ENCODE results near the gene NUMA1.

The NUMA1 gene, protein sequence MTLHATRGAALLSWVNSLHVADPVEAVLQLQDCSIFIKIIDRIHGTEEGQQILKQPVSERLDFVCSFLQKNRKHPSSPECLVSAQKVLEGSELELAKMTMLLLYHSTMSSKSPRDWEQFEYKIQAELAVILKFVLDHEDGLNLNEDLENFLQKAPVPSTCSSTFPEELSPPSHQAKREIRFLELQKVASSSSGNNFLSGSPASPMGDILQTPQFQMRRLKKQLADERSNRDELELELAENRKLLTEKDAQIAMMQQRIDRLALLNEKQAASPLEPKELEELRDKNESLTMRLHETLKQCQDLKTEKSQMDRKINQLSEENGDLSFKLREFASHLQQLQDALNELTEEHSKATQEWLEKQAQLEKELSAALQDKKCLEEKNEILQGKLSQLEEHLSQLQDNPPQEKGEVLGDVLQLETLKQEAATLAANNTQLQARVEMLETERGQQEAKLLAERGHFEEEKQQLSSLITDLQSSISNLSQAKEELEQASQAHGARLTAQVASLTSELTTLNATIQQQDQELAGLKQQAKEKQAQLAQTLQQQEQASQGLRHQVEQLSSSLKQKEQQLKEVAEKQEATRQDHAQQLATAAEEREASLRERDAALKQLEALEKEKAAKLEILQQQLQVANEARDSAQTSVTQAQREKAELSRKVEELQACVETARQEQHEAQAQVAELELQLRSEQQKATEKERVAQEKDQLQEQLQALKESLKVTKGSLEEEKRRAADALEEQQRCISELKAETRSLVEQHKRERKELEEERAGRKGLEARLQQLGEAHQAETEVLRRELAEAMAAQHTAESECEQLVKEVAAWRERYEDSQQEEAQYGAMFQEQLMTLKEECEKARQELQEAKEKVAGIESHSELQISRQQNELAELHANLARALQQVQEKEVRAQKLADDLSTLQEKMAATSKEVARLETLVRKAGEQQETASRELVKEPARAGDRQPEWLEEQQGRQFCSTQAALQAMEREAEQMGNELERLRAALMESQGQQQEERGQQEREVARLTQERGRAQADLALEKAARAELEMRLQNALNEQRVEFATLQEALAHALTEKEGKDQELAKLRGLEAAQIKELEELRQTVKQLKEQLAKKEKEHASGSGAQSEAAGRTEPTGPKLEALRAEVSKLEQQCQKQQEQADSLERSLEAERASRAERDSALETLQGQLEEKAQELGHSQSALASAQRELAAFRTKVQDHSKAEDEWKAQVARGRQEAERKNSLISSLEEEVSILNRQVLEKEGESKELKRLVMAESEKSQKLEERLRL (N-terminal part only)

DNA sequence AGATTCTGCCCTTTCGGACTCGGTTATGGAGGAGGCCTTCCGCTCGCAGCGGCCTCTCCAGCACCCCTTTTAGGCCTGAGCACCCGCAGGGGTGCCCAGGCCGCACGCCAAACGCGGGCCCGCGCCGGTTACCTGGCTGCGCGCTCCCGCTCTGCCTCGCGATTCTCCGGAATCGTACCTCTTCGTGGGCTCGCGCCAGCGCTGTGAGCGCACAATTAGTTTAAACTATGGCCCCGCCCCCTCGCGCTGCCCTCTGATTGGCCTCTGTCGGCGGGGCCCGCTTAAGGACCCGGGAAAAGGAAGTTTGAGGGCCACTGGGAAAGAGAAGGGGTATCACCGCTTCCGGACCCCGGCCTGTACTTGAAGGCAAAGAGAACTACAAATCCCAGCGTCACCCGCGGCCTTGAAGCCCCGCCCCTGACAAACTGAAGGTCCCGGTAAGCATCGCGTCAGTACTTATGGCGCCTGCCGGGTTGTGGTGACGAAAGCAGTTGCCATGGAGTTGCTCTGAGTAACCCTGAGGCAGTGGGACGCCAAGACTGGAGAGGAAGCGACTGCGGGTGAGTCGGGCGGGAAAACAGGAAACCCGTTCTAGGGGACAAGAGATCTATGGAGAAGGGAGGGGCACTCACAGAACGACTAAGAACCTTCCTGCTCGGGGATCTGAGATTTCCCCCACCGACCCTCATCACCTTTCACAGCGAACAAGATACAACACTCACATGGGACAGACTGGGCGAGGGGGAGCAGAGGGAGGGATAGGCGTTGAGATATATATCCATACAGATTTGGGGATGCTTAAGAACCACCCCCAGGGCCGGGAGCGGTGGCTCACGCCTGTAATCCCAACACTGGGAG lies at the start of gene NUMA1, which contains the start of gene LRRC51:
TSS of gene NUMA1 (minus strand) at position 217 of the 858 bp plus-strand sequence. CDS start 44,599 bp downstream, outside the sequence.
TSS of gene LRRC51 (plus strand) at position 525 of the 858 bp plus-strand sequence. CDS start 8,234 bp downstream, outside the sequence.
- DNase-seq = peak; percentile 84 to 100

DNA sequence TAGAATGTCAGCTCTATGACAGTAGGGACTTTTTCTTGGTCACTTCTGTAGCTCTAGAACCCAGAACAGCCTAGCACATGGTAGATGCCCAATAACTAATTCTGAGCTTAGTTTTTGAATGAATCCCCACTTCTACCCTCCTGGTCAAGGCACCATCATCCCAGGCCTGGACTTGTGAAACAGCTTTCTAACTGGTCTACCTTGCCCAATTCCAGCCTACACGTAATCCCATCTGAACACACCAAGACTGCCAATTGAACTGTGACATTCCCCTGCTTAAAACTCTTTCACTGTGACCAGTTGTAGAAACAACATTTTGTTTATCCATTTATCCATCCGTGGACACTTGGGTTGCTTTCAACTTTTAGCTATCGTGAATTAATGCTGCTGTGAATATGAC lies 49.0 kb upstream of the NUMA1 start:
- no peak for DNase-seq

DNA sequence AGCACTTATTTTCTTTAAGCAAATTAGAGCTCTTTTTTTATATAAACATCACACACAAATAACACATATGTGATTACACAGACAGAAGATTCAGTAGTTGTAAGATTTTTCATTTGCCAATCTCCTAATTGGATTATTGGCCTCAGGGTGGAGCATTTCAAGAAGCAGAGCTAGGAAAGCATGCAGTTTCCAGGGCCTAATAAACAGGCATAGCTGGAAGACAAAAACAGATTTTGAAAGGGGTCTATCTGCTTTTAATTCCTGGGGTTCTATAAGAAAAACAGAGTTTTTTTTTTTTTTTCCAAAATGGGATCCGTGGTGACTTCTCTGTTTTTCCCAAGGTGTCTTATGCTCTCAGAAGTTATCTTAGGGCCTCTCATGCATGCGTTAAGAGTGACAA lies 47.6 kb upstream of the NUMA1 start:
- no peak for DNase-seq

DNA sequence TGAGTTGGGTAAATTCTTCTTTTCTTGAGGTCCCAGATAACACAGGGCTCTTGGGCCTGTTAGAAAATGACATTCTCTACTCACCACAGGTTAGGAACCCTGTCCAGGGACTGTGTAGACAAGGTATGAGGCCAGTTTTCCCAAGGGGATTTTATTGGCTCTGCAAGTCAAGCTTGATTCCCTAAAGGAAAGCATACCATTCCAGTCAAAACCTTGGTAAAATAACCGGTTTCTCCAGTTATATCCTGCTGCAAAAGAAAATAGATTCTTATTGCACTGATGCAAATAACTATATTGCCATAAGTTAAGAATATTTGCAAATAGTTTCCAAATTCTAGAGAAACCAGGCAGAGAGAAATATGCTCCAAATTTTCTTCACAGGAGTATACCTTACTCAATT lies 45.6 kb upstream of the NUMA1 start:
- no peak for DNase-seq

GRCh38 chr11:72124046-72124445 lies 43.7 kb upstream of the NUMA1 start:
- no peak for DNase-seq

- DNase-seq = no peak
These were observed 42.8 kb upstream of the NUMA1 start for GRCh38 chr11:72123117-72123653.

DNA sequence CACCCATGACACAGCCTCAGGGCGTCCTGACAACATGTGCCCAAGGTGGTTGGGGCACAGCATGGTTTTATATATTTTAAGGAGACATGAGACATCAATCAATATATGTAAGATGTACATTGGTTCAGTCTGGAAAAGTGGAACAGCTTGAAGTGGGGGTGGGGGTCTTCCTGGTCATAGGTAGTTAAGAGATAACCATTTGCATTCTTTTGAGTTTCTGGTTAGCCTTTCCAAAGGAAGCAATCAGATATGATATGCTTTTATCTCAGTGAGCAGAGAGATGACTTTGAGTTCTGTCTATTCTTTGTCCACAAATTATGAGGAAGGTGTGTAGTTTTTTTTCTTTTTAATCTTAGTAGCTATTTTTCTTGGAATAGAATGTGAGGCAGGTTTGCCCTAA lies 42.3 kb upstream of the NUMA1 start:
- DNase-seq = no peak

DNA sequence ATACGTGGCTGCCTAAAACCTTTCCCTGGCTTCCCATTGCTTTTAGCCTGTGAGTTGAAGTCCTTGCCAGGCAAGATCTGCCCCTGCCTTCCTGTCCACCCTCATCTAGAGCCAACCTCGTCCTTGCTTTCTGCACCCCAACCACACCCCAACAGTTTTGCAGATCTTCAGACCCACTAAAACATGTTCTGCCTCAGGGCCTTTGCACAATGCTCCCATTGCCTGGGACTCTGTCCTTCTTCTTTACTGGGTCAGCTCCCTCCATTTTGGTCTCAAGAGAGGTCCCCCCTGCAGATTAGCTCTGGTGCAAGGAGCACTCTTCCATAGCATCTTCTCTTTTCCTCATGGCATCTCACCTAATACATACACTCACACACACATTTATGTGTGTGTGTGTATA lies 40.6 kb upstream of the NUMA1 start:
- no peak for DNase-seq

DNA sequence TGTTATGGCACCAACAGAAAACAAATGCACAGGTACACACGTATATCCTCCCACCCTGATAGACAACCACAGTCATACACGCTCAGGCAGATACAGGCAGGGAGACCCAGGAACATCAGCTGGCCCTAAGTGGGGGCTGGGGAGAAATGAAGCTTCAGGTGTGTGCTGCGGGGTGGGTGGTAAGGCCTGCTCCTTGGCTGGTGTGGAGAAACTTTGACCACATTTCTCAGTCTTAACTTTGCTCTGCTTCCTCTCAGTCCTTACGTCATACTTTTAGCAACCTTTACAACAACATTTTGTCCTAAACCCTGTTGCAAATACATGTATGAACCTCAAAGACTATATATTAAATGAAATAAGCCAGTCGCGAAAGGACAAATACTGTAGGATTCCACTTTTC lies 38.9 kb upstream of the NUMA1 start:
- no peak for DNase-seq

- no peak for DNase-seq
These were observed 35.8 kb upstream of the NUMA1 start for GRCh38 chr11:72116019-72116755.

- no peak for DNase-seq
These were observed 34.2 kb upstream of the NUMA1 start for GRCh38 chr11:72114570-72114969.

DNA sequence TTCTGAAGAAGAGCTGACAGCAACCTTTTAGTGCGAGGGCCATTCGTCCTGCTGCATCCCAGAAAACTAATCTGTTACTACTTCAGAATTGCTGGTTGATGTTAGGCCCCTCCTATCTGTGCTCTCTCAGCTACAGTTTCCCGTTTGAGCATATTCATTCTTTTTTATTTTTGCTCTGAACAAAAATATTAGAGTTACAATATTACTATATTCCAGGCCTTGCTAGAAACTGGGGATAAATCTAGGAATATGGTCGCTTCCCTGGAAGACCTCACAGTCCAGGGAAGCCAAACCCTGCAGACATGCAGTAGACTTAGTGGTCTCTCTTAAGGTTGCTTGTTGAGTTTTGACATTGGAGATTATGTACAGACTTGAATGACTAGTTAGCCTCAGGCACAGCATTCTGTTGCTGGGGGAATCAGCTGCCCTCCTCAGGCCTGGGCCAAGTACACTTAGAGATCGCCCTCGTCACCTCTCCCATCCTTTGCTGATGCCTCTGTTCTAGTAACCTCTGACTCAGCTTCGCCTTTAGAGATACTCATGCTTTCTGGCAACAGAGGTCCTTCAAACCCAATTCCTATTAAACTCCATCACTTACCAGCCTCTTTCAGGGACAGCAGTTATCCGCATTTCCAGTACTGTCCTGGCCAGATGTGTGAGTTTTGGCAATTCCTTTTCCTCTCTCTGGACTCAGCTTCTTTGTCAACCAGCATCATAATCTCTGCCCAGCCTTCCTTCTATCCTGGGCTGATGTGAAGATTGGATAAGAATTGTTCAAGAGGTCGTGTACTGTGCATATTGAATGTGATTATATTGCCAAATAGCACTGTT lies 32.9 kb upstream of the NUMA1 start:
- no peak for DNase-seq

DNA sequence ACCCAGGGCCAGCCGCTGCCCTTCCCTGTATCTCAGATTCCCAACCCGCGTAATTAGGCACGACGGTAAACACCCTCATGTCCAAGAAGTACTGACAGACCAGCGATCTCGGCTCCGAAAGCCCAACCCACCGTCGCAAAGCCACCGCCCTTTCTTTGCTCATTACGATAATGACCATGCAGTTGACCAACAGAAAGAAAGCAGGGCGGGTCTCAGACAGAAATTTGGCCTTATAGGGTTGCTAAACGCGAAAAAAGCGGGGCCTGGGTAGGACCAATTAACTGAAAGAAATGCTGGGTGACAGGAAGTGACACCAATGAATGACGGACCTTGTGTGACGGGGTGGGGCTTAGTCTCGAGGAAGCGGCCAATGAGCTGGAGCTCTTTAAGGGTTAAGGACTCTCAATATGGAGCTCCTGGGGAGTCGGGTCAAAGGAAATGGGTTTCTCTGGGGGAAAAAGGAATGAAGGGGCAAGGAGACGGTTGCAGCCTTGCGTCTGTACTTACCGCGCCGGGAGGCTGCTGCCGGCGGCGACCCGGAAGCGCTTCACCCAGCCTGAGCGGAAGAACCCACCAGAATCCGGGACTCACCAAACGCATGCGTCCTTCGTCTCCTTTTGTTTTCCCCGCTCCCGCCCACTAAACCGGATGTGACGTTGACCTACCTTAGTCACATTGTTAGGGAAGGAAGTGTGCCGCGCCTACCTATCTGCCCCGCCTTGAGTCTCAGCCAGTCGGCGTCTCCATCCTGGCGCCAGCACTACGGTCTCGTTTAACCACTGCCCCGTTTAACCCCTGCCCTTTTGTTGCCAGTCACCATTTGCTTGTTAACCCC lies 32.0 kb upstream of the NUMA1 start, which contains the start of gene ANAPC15:
TSS of gene ANAPC15 (minus strand) at position 553 of the 835 bp plus-strand sequence. CDS start 1,419 bp downstream, outside the sequence.
- DNase-seq = peak; percentile 91 to 97

GRCh38 chr11:72111300-72112142 lies 31.2 kb upstream of the NUMA1 start:
- no peak for DNase-seq

GRCh38 chr11:72105888-72106287 lies 25.5 kb upstream of the NUMA1 start, which contains the start of gene TOMT:
Gene TOMT (plus strand): TSS chr11:72105924. CDS start chr11:72105952, 28 bp downstream.
- DNase-seq = no peak

- DNase-seq = no peak
These were observed 23.4 kb upstream of the NUMA1 start for GRCh38 chr11:72103754-72104167.

DNA sequence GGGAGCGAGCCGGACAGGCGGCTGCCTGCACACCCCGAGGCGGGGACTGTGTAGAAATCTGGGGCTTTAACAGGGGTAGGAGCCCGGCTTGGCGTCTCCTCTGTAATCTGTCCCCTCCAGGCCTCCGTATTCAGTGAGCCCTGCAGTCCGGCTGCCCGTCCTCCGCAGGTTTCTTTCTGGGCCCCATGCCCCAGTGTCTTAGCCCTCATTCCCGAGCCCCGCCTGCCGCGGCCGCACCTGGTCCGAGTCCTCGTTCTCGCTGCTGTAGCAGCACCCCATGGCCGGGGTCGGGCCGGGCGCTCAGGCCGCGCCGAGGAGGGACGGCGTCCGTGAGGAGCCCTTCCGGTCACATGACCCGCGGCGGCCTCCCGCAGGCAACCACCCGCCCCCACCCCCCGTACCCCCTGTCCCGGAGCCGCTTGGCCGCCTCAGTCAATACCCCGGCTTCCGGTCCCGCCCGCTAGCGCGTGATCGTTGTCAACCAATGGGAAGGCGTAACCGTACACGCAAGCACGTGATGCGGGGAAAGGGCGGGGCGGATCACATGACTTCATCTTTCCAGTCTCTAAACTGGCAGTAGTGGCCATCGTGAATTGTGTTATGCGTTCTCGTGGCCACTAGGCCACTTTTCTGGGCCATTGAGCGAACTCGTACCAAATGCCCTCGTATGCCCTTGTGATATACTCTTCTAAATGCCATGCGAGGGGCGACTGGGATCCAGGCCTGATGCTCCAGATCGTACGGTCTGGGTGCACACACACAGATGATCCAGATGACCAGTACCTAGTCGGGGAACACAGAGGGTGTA lies 22.8 kb upstream of the NUMA1 start, which contains the start of gene LAMTOR1:
TSS of gene LAMTOR1 (minus strand) at position 352 of the 808 bp plus-strand sequence. CDS start at position 279, 73 bp downstream.
- DNase-seq = peak; percentile 92 to 96
